HG03378 (cell line): ENCODE measurements around the gene DYNC1I1.

ENCODE experiments used
- ATAC-seq: cut with Tn5 transposase; IDR thresholded peaks from one replicate; pipeline ENCODE4 v1.9.1; 2021; ENCODE audit warnings: mild to moderate bottlenecking, moderate library complexity; ENCODE audit not compliant: unreplicated experiment

The DYNC1I1 gene

GRCh38 chr7:95788884-95789283 lies 16.5 kb downstream of the DYNC1I1 start:
- ATAC-seq, result no peak

- ATAC-seq, result no peak
These were observed 21.3 kb downstream of the DYNC1I1 start for GRCh38 chr7:95793658-95794057.

GRCh38 chr7:95794917-95795515 lies 22.7 kb downstream of the DYNC1I1 start:
- ATAC-seq, result peak; percentile 62

GRCh38 chr7:95796617-95797016 lies 24.3 kb downstream of the DYNC1I1 start:
- no peak for ATAC-seq

GRCh38 chr7:95798401-95798930 lies 26.1 kb downstream of the DYNC1I1 start:
- ATAC-seq, result no peak

- ATAC-seq, result no peak
These were observed 28.4 kb downstream of the DYNC1I1 start for GRCh38 chr7:95800787-95801186.

GRCh38 chr7:95802270-95802669 lies 29.9 kb downstream of the DYNC1I1 start:
- ATAC-seq, result no peak

- no peak for ATAC-seq
These were observed 31.7 kb downstream of the DYNC1I1 start for GRCh38 chr7:95804052-95804451.

GRCh38 chr7:95805909-95806308 lies 33.6 kb downstream of the DYNC1I1 start:
- ATAC-seq, result no peak

GRCh38 chr7:95808396-95808795 lies 36.0 kb downstream of the DYNC1I1 start:
- no peak for ATAC-seq

GRCh38 chr7:95811846-95812445 lies 39.6 kb downstream of the DYNC1I1 start:
- ATAC-seq, result no peak

- no peak for ATAC-seq
These were observed 42.4 kb downstream of the DYNC1I1 start for GRCh38 chr7:95814721-95815120.

- no peak for ATAC-seq
These were observed 45.7 kb downstream of the DYNC1I1 start for GRCh38 chr7:95817866-95818640.

- no peak for ATAC-seq
These were observed 48.4 kb downstream of the DYNC1I1 start for GRCh38 chr7:95820778-95821177.

- no peak for ATAC-seq
These were observed 50.4 kb downstream of the DYNC1I1 start for GRCh38 chr7:95822717-95823116.

GRCh38 chr7:95824616-95825015 lies 52.3 kb downstream of the DYNC1I1 start:
- ATAC-seq, result no peak

GRCh38 chr7:95828824-95829790 lies 56.8 kb downstream of the DYNC1I1 start:
- no peak for ATAC-seq

GRCh38 chr7:95840953-95841950 lies 68.9 kb downstream of the DYNC1I1 start:
- peak; percentile 95 for ATAC-seq

GRCh38 chr7:95843286-95843685 lies 70.9 kb downstream of the DYNC1I1 start:
- ATAC-seq, result no peak

- no peak for ATAC-seq
These were observed 72.7 kb downstream of the DYNC1I1 start for GRCh38 chr7:95845007-95845406.
